ENCODE data around the gene TNRC6A.

DNA sequence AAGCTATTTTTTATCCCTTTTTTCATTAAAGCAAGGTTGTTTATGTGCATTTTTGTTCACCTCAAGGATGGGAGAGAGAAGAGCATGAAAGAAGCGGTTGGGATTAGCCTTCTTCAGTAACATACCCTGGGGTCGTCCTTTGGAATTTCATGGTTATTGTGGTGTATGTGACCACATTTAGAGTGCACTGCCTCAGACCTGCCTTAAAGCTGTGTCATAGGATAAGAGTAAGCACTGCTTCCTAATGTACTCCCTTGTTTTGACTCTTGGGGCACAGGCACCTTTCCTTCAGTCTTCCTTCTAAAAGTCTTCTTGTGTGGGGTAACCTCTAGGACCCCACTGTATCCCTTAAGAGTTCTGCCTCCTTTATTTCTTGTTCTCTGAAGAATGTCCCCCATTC, 28.9 kb downstream of the TNRC6A start:
- TF ChIP-seq, protein P1, sequence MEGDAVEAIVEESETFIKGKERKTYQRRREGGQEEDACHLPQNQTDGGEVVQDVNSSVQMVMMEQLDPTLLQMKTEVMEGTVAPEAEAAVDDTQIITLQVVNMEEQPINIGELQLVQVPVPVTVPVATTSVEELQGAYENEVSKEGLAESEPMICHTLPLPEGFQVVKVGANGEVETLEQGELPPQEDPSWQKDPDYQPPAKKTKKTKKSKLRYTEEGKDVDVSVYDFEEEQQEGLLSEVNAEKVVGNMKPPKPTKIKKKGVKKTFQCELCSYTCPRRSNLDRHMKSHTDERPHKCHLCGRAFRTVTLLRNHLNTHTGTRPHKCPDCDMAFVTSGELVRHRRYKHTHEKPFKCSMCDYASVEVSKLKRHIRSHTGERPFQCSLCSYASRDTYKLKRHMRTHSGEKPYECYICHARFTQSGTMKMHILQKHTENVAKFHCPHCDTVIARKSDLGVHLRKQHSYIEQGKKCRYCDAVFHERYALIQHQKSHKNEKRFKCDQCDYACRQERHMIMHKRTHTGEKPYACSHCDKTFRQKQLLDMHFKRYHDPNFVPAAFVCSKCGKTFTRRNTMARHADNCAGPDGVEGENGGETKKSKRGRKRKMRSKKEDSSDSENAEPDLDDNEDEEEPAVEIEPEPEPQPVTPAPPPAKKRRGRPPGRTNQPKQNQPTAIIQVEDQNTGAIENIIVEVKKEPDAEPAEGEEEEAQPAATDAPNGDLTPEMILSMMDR (IDR thresholded peaks at IDR 0.05) = no peak
- TF ChIP-seq POLR2A (IDR thresholded peaks at IDR 0.05) = no peak

Data from right lobe of liver (tissue), 4 donors.